Measurements from ENCODE around the gene SLC6A12.

Gene SLC6A12

GRCh38 chr12:214003-214741 lies at the start of gene SLC6A12 (continued):
- TF ChIP-seq ZNF639 (tag by site-specific recombination; IDR thresholded peaks at IDR 0.05) (no peak), ZNF585B (tag by site-specific recombination; IDR thresholded peaks at IDR 0.05) (no peak), ZNF513 (tag by site-specific recombination; IDR thresholded peaks at IDR 0.05) (no peak), ZNF629 (tag by site-specific recombination; IDR thresholded peaks at IDR 0.05) (no peak), ZNF148 (tag by site-specific recombination; IDR thresholded peaks at IDR 0.05; ENCODE audit: borderline replicate concordance) (no peak), ZNF138 (tag by site-specific recombination; IDR thresholded peaks at IDR 0.05; ENCODE audit: borderline replicate concordance) (no peak), ZNF404 (tag by site-specific recombination; IDR thresholded peaks at IDR 0.05) (no peak), ZNF155 (tag by site-specific recombination; IDR thresholded peaks at IDR 0.05) (no peak), ZBTB8A (tag by site-specific recombination; IDR thresholded peaks at IDR 0.05) (no peak), ZNF121 (tag by site-specific recombination; IDR thresholded peaks at IDR 0.05) (no peak), ZNF335 (tag by site-specific recombination; conservative IDR thresholded peaks at IDR 0.05) (no peak), PRDM1 (tag by site-specific recombination; IDR thresholded peaks at IDR 0.05) (peak; percentile 49; the same call in 1 of the 2 replicates), ZSCAN5A (tag by site-specific recombination; IDR thresholded peaks at IDR 0.05) (no peak), ZNF791 (tag by site-specific recombination; IDR thresholded peaks at IDR 0.05) (no peak), ZNF174 (tag by site-specific recombination; IDR thresholded peaks at IDR 0.05) (no peak), ZNF610 (tag by site-specific recombination; IDR thresholded peaks at IDR 0.05; ENCODE audit: borderline replicate concordance) (no peak), GFI1B (tag by site-specific recombination; IDR thresholded peaks at IDR 0.05) (no peak), ZNF621 (tag by site-specific recombination; IDR thresholded peaks at IDR 0.05) (no peak), ZNF449 (tag by site-specific recombination; IDR thresholded peaks at IDR 0.05) (no peak), ZNF114 (tag by site-specific recombination; IDR thresholded peaks at IDR 0.05) (no peak), ZIC2 (tag by site-specific recombination; IDR thresholded peaks at IDR 0.05) (peak; percentile 15; the same call in 1 of the 2 replicates), ZFHX2 (tag by site-specific recombination; conservative IDR thresholded peaks at IDR 0.05) (peak; percentile 67), GLIS2 (tag by site-specific recombination; IDR thresholded peaks at IDR 0.05) (0 out of 2 replicates have a peak, but pooled peaks have one; percentile 9), ZNF580 (tag by site-specific recombination; IDR thresholded peaks at IDR 0.05) (no peak), ZNF202 (tag by site-specific recombination; IDR thresholded peaks at IDR 0.05; ENCODE audit: borderline replicate concordance) (no peak), EGR2 (tag by site-specific recombination; IDR thresholded peaks at IDR 0.05; ENCODE audit: low read depth) (peak; percentile 45)
